Measurements from ENCODE around the gene PRSS8.
"Not testable (repeated sequence)": the region's sequence is repeated elsewhere in the genome, so short reads cannot be mapped to it uniquely, and the experiment has no call there.

Gene PRSS8

GRCh38 chr16:31144418-31144817, 8.9 kb upstream of the PRSS8 start:
- DNase-seq (ENCODE audit: low spot score) = not testable (repeated sequence)

GRCh38 chr16:31143694-31144148, 8.2 kb upstream of the PRSS8 start:
- no peak for DNase-seq (ENCODE audit: low spot score)

GRCh38 chr16:31143011-31143693, 7.6 kb upstream of the PRSS8 start:
- DNase-seq (ENCODE audit: low spot score) = no peak

GRCh38 chr16:31142109-31143010, 6.8 kb upstream of the PRSS8 start:
- peak; percentile 99 for DNase-seq (ENCODE audit: low spot score)

GRCh38 chr16:31141489-31142108, 6.1 kb upstream of the PRSS8 start:
- peak; percentile 40 for DNase-seq (ENCODE audit: low spot score)

DNA sequence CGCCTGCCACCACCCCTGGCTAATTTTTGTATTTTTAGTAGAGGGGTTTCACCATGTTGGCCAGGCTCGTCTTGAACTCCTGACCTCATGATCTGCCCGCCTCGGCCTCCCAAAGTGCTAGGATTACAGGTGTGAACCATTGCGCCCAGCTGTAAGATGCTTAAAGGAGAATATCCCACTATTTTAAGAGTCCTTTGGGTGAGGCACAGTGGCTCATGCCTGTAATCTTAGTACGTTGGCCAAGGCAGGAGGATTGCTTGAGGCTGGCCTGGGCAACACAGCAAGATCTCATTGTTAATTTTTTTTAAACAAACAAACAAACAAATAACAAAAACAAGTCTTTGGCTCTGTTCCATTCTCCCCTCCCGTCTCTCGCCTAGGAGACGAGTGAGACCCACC, 5.5 kb upstream of the PRSS8 start:
- DNase-seq (ENCODE audit: low spot score) = not testable (repeated sequence)

DNA sequence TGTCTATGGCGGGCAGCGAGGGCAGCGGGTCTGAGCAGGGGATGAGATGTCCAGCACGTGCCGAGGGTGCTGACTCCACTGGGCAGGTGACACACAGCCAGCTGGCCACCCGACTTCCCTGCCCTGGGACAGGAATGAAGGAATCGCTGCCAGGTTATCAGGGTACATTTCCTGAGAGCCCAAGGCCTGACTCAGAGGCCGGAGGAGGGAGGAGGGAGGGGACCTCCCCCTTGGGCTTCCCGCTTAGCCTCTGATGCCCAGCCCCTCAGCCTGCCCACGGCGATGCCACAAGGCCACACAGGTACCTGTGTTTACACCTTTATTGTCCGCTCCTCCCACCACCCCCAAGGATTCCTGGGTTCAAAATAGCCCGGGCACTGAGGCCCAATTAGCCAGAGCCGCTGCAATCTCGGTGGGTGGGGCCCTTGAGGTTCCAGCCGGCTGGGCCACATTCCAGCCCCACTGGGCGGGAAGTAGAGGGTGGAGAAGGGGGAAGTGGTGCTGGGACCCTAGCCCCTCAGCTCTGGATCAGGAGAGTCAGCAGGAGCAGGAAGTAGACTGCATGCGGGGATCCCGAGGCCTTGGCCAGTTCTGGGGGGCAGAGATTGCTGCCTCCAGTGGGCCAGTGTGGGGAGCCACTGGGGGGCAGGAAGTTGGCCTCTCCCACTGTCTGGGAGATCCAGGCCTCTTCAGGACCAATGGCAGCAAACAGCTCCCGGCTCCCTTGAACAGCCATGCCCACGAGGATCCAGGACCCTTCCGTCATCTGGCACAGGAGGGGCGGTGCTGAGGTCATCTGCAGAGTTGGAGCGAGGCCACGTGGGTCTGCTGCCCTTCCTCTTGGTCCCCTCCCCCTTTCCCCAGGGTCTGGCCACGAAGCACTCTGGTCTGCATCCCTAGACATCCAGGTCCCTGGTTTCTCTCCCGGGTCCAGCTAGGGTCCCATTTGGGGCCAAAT, 3.4 kb upstream of the PRSS8 start:
- no peak for DNase-seq (ENCODE audit: low spot score)

DNA sequence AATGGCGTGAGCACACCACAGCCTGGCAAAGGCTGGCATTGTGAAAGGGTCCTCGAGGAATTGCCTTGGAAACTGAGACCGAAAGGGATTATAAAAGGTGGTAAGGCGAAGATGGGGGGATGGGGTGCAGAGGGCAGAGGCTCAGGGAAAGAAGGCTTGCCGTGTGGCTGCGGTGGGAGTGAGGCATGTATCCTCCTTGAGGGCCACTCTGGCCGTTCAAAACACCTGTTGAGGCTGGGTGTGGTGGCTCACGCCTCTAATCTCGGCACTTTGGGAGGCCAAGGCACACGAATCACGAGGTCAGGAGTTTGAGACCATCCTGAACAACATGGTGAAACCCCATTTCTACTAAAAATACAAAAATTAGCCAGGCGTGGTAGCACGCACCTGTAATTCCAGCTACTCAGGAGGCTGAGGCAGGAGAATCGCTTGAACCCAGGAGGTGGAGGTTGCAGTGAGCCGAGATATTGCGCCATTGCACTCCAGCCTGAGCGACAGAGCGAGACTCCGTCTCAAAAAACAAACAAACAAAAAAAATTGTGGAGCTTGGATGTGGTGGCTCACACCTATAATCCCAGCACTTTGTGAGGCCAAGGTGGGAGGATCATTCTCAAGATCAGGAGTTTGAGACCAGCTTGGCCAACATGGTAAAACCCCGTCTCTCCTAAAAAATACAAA, 1.4 kb upstream of the PRSS8 start:
- not testable (repeated sequence) for DNase-seq (ENCODE audit: low spot score)

- DNase-seq (ENCODE audit: low spot score) = no peak
These were observed 748 bp upstream of the PRSS8 start for GRCh38 chr16:31136287-31136662.

DNA sequence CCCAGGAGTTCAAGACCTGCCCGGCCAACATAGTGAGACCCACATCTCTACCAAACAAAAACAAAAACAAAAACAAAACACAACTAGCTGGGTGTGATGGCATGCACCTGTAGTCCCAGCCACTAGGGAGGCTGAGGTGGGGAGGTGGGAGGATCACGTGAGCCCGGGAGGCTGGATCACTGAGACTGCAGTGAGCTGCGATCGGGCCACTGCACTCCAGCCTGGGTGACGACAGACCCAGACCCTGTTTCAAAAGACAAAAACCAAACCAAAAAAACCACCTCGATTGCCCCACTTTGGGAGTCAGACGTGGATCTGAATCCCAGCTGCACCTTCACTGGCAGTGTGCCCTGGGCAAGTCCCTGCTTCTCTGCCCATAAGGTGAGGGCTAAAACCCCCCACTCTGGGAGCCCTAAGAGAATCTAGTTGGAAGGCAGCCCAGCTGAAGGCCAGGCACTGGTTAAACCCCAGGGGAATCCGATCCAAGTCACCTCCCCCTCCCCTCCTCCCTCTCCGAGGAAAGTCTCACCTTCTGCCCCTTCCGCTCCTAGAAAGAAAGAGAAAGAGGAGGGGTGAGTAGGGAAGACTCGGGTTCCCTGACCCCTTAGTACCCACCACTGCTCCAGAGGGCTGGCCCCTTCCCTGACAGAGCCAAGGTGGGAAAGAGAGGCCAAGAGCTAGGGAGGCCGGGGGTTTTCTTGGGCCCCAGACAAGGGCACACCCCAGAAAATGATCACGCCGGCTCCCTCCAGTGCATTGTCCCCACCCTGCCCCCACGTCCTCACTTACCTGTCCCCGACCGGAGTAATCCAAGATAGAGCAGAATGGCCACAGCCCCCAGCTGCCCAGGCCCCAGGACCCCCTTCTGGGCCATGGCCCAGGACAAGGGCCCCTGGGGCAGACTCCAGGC, 647 bp downstream of the PRSS8 start:
- peak; percentile 67 for DNase-seq (ENCODE audit: low spot score)

GRCh38 chr16:31134091-31134571, 1.4 kb downstream of the PRSS8 start:
- no peak for DNase-seq (ENCODE audit: low spot score)

DNA sequence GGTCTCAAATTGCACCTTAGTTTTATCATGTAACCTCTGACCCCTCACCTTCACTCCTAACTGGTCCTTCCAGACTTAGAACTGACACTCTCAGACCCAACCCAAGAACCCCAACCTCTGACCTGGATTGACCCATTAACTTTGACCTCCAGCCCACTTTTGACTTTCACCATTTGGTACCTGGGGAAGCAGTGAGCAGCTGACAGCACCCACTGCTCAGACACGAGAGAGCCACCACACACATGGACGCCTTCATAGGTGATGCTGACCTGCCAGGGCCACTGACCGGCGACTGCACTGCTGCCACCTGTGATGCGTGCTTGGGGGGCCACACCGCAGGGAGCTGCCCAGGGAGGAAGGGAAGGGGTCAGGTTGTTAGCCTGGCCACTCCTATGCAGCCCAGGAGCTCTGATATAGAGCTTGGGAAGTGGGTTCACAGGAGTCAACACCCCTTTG, 2.5 kb downstream of the PRSS8 start:
- no peak for DNase-seq (ENCODE audit: low spot score)

- DNase-seq (ENCODE audit: low spot score) = no peak
These were observed 3.1 kb downstream of the PRSS8 start for GRCh38 chr16:31132303-31132979.

DNA sequence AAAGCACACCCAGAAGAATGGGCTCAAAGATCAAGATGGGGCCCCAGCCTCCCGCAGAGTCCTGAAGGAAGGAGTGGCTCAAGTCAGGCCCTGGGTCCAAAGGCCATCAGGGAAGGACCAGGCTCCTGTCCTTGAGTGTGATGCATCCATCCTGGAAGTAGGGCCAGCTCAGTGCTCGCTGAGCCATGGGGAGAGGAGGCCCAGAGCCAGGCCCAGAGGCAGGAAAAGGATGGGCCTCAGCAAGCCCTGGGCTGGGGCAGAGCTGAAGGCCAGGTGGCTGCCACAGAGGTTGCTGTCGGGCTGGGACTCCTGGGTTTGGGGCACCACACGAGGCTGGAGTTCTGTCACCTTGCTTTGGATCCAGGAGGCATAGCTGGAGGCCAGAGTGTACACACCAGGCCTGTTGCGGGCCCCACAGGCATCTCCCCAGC, 3.7 kb downstream of the PRSS8 start:
- no peak for DNase-seq (ENCODE audit: low spot score)

DNA sequence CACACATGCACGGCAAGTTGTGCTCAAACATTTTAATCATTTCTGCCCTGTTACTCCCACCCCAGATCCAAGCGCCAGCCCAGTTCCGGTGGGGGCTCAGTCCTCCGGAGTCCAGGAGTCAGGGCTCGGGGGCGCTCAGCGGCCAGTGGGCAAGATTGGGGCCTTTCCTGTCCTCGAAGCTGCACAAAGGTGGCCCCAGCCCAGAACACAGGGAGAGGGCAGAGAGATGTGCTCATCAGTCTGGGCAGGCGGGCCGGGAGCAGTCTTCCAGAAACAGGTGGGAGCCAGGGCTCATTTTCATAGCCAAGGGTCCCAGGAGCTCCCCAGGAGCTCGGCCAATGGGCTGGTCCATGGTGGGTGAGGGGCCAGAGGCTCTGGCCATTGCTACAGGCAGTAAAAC, 4.1 kb downstream of the PRSS8 start:
- no peak for DNase-seq (ENCODE audit: low spot score)

DNA sequence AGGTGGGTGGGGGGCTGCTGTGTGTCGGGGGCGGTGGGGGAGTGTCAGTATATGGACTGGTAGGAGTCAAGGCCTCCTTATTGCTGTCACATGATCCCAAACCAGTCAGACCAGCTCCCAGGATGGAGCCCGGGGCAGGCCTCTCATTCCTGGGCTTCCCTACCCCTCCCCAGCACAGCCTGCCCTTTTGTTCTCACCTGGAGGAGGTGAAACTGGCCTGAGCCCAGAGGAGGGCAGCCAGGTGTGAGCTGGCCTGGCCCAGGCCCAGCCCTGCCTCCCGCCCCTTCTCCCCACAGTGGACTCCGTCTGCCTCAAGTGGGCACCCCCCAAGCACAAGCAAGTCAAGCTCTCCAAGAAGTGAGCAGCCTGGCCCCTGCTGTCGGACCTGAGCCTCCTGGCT, 4.6 kb downstream of the PRSS8 start:
- no peak for DNase-seq (ENCODE audit: low spot score)

DNA sequence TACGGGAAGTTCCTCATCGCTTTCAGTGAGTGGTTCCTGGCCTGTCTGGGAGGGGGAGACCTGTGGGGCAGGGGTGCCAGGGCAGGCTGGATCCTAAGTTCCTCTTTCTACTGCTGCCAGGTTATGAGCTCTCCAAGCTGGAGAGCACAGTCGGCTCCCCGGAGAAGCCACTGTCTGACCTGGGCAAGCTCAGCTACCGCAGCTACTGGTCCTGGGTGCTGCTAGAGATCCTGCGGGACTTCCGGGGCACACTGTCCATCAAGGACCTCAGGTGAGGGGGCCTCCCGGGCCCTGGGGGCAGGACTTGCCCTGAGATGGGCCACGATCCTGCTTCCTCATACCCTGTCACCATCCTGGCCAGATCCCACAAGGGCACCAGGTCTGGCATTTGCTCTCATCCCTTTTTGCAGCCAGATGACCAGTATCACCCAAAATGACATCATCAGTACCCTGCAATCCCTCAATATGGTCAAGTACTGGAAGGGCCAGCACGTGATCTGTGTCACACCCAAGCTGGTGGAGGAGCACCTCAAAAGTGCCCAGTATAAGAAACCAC, 5.1 kb downstream of the PRSS8 start:
- DNase-seq (ENCODE audit: low spot score) = no peak

DNA sequence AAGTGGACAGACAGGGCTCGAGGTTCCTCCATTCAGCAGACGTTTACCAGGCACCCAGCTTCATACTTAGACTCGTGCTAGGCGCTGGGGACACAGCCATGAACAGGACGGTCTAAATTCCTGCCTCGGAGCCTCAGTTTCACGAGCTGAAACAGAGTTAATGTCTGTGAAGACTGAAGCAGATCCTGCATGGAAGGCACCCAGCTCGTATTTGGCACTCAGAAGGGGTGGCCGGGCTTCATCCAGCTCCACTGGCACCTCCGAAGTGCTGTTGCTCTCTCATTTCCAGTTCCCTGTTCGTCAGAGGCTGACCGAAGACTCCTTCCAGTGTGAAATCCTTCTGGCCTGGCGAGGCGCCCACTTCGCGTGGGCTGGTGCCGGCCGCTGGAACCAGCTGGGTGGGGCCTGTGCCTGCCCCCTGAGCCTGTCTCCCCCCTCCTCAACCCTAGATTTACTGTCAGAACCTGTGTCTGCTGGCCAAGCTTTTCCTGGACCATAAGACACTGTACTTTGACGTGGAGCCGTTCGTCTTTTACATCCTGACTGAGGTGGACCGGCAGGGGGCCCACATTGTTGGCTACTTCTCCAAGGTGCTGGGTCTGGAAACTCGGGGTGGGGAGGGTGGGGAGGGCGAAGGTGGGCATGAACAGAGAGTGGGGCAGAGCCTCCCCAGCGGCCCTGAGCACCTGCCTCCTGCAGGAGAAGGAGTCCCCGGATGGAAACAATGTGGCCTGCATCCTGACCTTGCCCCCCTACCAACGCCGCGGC, 5.8 kb downstream of the PRSS8 start:
- DNase-seq (ENCODE audit: low spot score) = no peak
